Panc1 (cell line): ENCODE results near the gene MIER2. TPM values are rescaled to one million over a fixed set of nuclear protein-coding genes. Genes with fewer than 3 reads are reported as not detected.

Experiments
- total RNA-seq: library from RNA; stranded (reverse); gene quantifications from one replicate; pipeline ENCODE4 v1.2.1, GENCODE V29; 2021; ENCODE audit not compliant: unreplicated experiment

MIER2 gene
- total RNA-seq, 1 experiment from 2014 or later = 32.1 TPM

Other genes starting within 250 kb of the MIER2 start
- not detected for gene OR4F17, start 237.7 kb downstream of the MIER2 start, total RNA-seq
- 67.0 TPM for gene PLPP2, start 53.4 kb downstream of the MIER2 start, total RNA-seq
- 13.6 TPM for gene C2CD4C, start 64.4 kb upstream of the MIER2 start, total RNA-seq
- gene SHC2, start 116.2 kb upstream of the MIER2 start, total RNA-seq = 6.7 TPM
- gene MADCAM1, start 151.7 kb upstream of the MIER2 start, total RNA-seq = 0.54 TPM
- 17.6 TPM for gene TPGS1, start 162.7 kb upstream of the MIER2 start, total RNA-seq
- 80.5 TPM for gene CDC34, start 187.0 kb upstream of the MIER2 start, total RNA-seq
- gene GZMM, start 199.3 kb upstream of the MIER2 start, total RNA-seq = 0.69 TPM
- 653 TPM for gene BSG, start 227.8 kb upstream of the MIER2 start, total RNA-seq
- gene HCN2, start 245.1 kb upstream of the MIER2 start, total RNA-seq = 15.1 TPM